Mammary epithelial cell (primary cell): ENCODE data around the gene HIVEP3.

Experiments
- CTCF ChIP-seq, 2 donors: IDR thresholded peaks in 1 of 2; conservative IDR thresholded peaks in 1 of 2; 2 replicates each; pipeline ENCODE4 v1.5.1; 2011 to 2012; ENCODE audit warnings: inconsistent platforms in 2 of 2, low read length in 2 of 2, mild to moderate bottlenecking in 2 of 2, control low read depth in 1 of 2, low read depth in 1 of 2; ENCODE audit not compliant: insufficient read depth in 1 of 2; ENCODE audit errors: extremely low read depth in 1 of 2
- EZH2 ChIP-seq: IDR thresholded peaks from 2 replicates; pipeline ENCODE4 v1.6.1; 2012; ENCODE audit warnings: low read length, inconsistent platforms, borderline replicate concordance

- TF ChIP-seq CTCF (conservative IDR thresholded peaks at IDR 0.05 in 1 of 2, IDR thresholded peaks at IDR 0.05 in 1 of 2; ENCODE audit: extremely low read depth in 1 of 2, insufficient read depth in 1 of 2, low read depth in 1 of 2, low read length in 2 of 2) (no peak), EZH2 (no peak)
Observed at GRCh38 chr1:41535716-41536115, 383.0 kb downstream of the HIVEP3 start.
